ENCODE data around the gene HDAC9. TPM values are rescaled to one million over a fixed set of nuclear protein-coding genes. Genes with fewer than 3 reads are reported as not detected.

The HDAC9 gene
- total RNA-seq, 2 donors from 2014 or later: 1.5 to 4.0 TPM

- no peak overlapping the region for H3K4me3 ChIP-seq (ENCODE audit: low read length)
- DNase-seq: no peak
- H3K9me3 ChIP-seq (ENCODE audit: control insufficient read depth, low read length): no peaks in the 10 kb centered on the region
- H3K9ac ChIP-seq (ENCODE audit: extremely low read depth, low read length, poor library complexity, severe bottlenecking): no peak overlapping the region
- H3K4me1 ChIP-seq (ENCODE audit: control insufficient read depth, insufficient read depth, low read length): peaks cover 3% of the 10 kb centered on the region
- WGBS, 2 experiments (ENCODE audit: insufficient coverage in 1 of 2, insufficient read length in 1 of 2): 80 to 94% methylated on average over 1 to 2 of the region's 2 CpGs
- Mint-ChIP-seq H3K36me3 (ENCODE audit: low read depth) (no peaks in the 10 kb centered on the region), H3K4me1 (peaks cover 15% of the 10 kb centered on the region), H3K9me3 (no peaks in the 10 kb centered on the region), H3K27me3 (ENCODE audit: insufficient read depth) (no peaks in the 10 kb centered on the region), H3K27ac (no peak overlapping the region), H3K4me3 (no peak overlapping the region)
- TF ChIP-seq CTCF (conservative IDR thresholded peaks at IDR 0.05): no peak
- H3K36me3 ChIP-seq (ENCODE audit: control insufficient read depth, insufficient read depth, low read length): no peaks in the 10 kb centered on the region
- no peak overlapping the region for H3K27ac ChIP-seq (ENCODE audit: low read depth, low read length)
- H3K27me3 ChIP-seq (ENCODE audit: control insufficient read depth, insufficient read depth, low read length, poor library complexity, severe bottlenecking): no peaks in the 10 kb centered on the region
Observed at GRCh38 chr7:18693816-18694215, 198.3 kb downstream of the HDAC9 start.

- no peak overlapping the region for H3K27ac ChIP-seq (ENCODE audit: low read depth, low read length)
- H3K36me3 Mint-ChIP-seq (ENCODE audit: low read depth): no peaks in the 10 kb centered on the region
- no peaks in the 10 kb centered on the region for H3K9me3 ChIP-seq (ENCODE audit: control insufficient read depth, low read length)
- H3K36me3 ChIP-seq (ENCODE audit: control insufficient read depth, insufficient read depth, low read length): no peaks in the 10 kb centered on the region
- no peak overlapping the region for H3K27ac Mint-ChIP-seq
- H3K27me3 Mint-ChIP-seq (ENCODE audit: insufficient read depth): no peaks in the 10 kb centered on the region
- no peak overlapping the region for H3K4me3 Mint-ChIP-seq
- TF ChIP-seq CTCF (conservative IDR thresholded peaks at IDR 0.05): no peak
- peaks cover 15% of the 10 kb centered on the region for H3K4me1 Mint-ChIP-seq
- no peak overlapping the region for H3K9ac ChIP-seq (ENCODE audit: extremely low read depth, low read length, poor library complexity, severe bottlenecking)
- H3K4me3 ChIP-seq (ENCODE audit: low read length): no peak overlapping the region
- no peaks in the 10 kb centered on the region for H3K9me3 Mint-ChIP-seq
- no peaks in the 10 kb centered on the region for H3K27me3 ChIP-seq (ENCODE audit: control insufficient read depth, insufficient read depth, low read length, poor library complexity, severe bottlenecking)
- 90 to 92% methylated on average over 2 to 3 of the region's 3 CpGs for WGBS, 2 experiments (ENCODE audit: insufficient coverage in 1 of 2, insufficient read length in 1 of 2)
- peaks cover 3% of the 10 kb centered on the region for H3K4me1 ChIP-seq (ENCODE audit: control insufficient read depth, insufficient read depth, low read length)
- no peak for DNase-seq
Observed at GRCh38 chr7:18694484-18694883, 198.9 kb downstream of the HDAC9 start.

GRCh38 chr7:18694911-18695310, 199.4 kb downstream of the HDAC9 start:
- 100% methylated on average over 1 of the region's 1 CpG; no CpG with 5 or more reads in 1 of the 2 experiments for WGBS, 2 experiments (ENCODE audit: insufficient coverage in 1 of 2, insufficient read length in 1 of 2)
- TF ChIP-seq CTCF (conservative IDR thresholded peaks at IDR 0.05): no peak
- H3K4me1 Mint-ChIP-seq: peaks cover 15% of the 10 kb centered on the region

More at GRCh38 chr7:18694911-18695310, 199.4 kb downstream of the HDAC9 start:
- Histone ChIP-seq H3K9ac (ENCODE audit: extremely low read depth, low read length, poor library complexity, severe bottlenecking) (no peak overlapping the region), H3K36me3 (ENCODE audit: control insufficient read depth, insufficient read depth, low read length) (no peaks in the 10 kb centered on the region), H3K9me3 (ENCODE audit: control insufficient read depth, low read length) (no peaks in the 10 kb centered on the region), H3K27me3 (ENCODE audit: control insufficient read depth, insufficient read depth, low read length, poor library complexity, severe bottlenecking) (no peaks in the 10 kb centered on the region), H3K4me3 (ENCODE audit: low read length) (no peak overlapping the region), H3K4me1 (ENCODE audit: control insufficient read depth, insufficient read depth, low read length) (peaks cover 3% of the 10 kb centered on the region), H3K27ac (ENCODE audit: low read depth, low read length) (no peak overlapping the region)
- Mint-ChIP-seq H3K9me3 (no peaks in the 10 kb centered on the region), H3K36me3 (ENCODE audit: low read depth) (no peaks in the 10 kb centered on the region), H3K27me3 (ENCODE audit: insufficient read depth) (no peaks in the 10 kb centered on the region), H3K4me3 (no peak overlapping the region), H3K27ac (no peak overlapping the region)
- DNase-seq: no peak
